DMS114 treated with DMSO at 0.1 percent for 48 hours (cell line): ENCODE measurements around the gene DENND1B.
"Not testable (repeated sequence)": the region's sequence is repeated elsewhere in the genome, so short reads cannot be mapped to it uniquely, and the experiment has no call there.

Experiments
- DNase-seq: peaks from one replicate; lab custom pipeline; 2025; ENCODE audit not compliant: unreplicated experiment; lab: John Stamatoyannopoulos, UW

Gene DENND1B

GRCh38 chr1:197572169-197572568 is 203.1 kb downstream of the DENND1B start:
- no peak for DNase-seq

- DNase-seq: no peak
Measured at GRCh38 chr1:197567442-197567841, 207.8 kb downstream of the DENND1B start.

- no peak for DNase-seq
Measured at GRCh38 chr1:197561041-197561440, 214.2 kb downstream of the DENND1B start.

- DNase-seq: no peak
Measured at GRCh38 chr1:197559655-197560054, 215.6 kb downstream of the DENND1B start.

- no peak for DNase-seq
Measured at GRCh38 chr1:197559244-197559643, 216.0 kb downstream of the DENND1B start.

- DNase-seq: no peak
Measured at GRCh38 chr1:197557302-197557701, 218.0 kb downstream of the DENND1B start.

- DNase-seq: no peak
Measured at GRCh38 chr1:197553281-197553680, 222.0 kb downstream of the DENND1B start.

GRCh38 chr1:197546989-197547388 is 228.3 kb downstream of the DENND1B start:
- DNase-seq: no peak

- DNase-seq: no peak
Measured at GRCh38 chr1:197544553-197544952, 230.7 kb downstream of the DENND1B start.

- DNase-seq: no peak
Measured at GRCh38 chr1:197544130-197544529, 231.2 kb downstream of the DENND1B start.

GRCh38 chr1:197541411-197541810 is 233.9 kb downstream of the DENND1B start:
- DNase-seq: no peak

- DNase-seq: peak; percentile 51
Measured at GRCh38 chr1:197526736-197527371, 248.4 kb downstream of the DENND1B start.

GRCh38 chr1:197521118-197521739 is 254.1 kb downstream of the DENND1B start:
- DNase-seq: no peak

GRCh38 chr1:197519741-197520334 is 255.4 kb downstream of the DENND1B start:
- no peak for DNase-seq

GRCh38 chr1:197515421-197515820 is 259.9 kb downstream of the DENND1B start:
- DNase-seq: no peak

- DNase-seq: no peak
Measured at GRCh38 chr1:197510691-197511378, 264.4 kb downstream of the DENND1B start.

GRCh38 chr1:197496722-197497121 is 278.6 kb downstream of the DENND1B start:
- DNase-seq: no peak

- not testable (repeated sequence) for DNase-seq
Measured at GRCh38 chr1:197491505-197491904, 283.8 kb downstream of the DENND1B start.

GRCh38 chr1:197486946-197487345 is 288.3 kb downstream of the DENND1B start:
- DNase-seq: no peak

GRCh38 chr1:197485790-197486189 is 289.5 kb downstream of the DENND1B start:
- no peak for DNase-seq

GRCh38 chr1:197481101-197481500 is 294.2 kb downstream of the DENND1B start:
- DNase-seq: no peak

GRCh38 chr1:197480446-197480845 is 294.8 kb downstream of the DENND1B start:
- DNase-seq: no peak
